Measurements from ENCODE around the gene P4HA2.
A peak's percentile ranks its signal among the peaks of the same experiment; 100 is the strongest.

Gene P4HA2

DNA sequence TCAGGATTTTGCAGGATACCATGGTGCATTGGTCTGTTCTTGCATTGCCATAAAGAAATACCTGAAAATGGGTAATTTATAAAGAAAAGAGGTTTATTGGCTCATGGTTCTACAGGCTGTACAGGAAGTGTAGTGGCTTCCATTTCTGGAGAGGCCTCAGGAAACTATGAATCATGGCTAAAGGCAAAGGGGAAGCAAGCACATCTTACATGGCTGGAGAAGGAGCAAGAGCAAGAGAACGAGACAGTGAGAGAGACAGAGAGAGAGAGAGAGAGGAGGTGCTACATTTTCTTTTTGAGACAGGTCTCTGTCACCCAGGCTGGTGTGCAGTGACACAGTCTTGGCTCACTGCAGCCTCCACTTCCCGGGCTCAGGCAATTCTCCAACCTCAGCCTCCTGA is 43.9 kb downstream of the P4HA2 start:
- no peaks in the 10 kb centered on the region for H3K27me3 ChIP-seq (replicated peaks; ENCODE audit: control insufficient read depth, insufficient read depth, low read length)
- no peak overlapping the region for H3K4me3 ChIP-seq (replicated peaks; ENCODE audit: low read depth, low read length)
- no peaks in the 10 kb centered on the region for H3K36me3 ChIP-seq (ENCODE audit: control insufficient read depth, insufficient read depth, low read length)
- TF ChIP-seq, protein P1, sequence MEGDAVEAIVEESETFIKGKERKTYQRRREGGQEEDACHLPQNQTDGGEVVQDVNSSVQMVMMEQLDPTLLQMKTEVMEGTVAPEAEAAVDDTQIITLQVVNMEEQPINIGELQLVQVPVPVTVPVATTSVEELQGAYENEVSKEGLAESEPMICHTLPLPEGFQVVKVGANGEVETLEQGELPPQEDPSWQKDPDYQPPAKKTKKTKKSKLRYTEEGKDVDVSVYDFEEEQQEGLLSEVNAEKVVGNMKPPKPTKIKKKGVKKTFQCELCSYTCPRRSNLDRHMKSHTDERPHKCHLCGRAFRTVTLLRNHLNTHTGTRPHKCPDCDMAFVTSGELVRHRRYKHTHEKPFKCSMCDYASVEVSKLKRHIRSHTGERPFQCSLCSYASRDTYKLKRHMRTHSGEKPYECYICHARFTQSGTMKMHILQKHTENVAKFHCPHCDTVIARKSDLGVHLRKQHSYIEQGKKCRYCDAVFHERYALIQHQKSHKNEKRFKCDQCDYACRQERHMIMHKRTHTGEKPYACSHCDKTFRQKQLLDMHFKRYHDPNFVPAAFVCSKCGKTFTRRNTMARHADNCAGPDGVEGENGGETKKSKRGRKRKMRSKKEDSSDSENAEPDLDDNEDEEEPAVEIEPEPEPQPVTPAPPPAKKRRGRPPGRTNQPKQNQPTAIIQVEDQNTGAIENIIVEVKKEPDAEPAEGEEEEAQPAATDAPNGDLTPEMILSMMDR (IDR thresholded peaks at IDR 0.05; ENCODE audit: insufficient read depth, low read length, poor library complexity, severe bottlenecking): no peak
- no peak for DNase-seq (ENCODE audit: extremely low read depth, insufficient read length)

DNA sequence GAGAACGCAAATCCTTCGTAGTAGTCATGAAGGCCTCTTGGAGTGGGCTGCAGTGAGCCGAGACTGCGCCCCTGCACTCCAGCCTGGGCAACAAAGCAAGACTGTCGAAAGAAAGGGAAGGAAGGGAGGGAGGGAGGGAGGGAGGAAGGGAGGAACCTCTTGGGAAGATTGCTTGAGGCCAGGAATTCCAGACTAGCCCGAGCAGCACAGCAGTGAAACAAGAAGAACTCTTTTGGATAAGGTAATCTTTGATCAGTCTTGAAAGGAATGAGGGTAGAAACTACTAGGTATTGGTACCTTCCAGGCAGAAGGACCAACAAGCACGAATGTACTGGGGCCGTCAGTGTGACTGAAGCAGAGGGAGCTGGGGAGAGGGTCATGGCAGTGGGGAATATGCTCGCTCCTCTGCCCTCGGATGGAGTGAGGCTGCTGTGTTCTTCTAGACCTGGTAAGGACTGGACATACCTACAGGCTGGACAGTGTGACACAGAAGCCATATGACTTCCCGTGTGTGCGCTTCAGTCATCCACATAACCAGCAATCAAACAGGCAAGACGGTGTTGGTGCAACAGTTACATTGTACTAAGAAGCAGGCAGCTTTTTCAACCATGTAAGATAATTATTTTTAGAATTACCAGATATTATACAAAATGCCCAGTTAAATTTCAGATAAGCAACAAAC is 45.2 kb downstream of the P4HA2 start:
- no peak overlapping the region for H3K4me3 ChIP-seq (replicated peaks; ENCODE audit: low read depth, low read length)
- no peak for DNase-seq (ENCODE audit: extremely low read depth, insufficient read length)
- TF ChIP-seq, protein P1 (IDR thresholded peaks at IDR 0.05; ENCODE audit: insufficient read depth, low read length, poor library complexity, severe bottlenecking): no peak
- no peaks in the 10 kb centered on the region for H3K36me3 ChIP-seq (ENCODE audit: control insufficient read depth, insufficient read depth, low read length)
- H3K27me3 ChIP-seq (replicated peaks; ENCODE audit: control insufficient read depth, insufficient read depth, low read length): no peaks in the 10 kb centered on the region

DNA sequence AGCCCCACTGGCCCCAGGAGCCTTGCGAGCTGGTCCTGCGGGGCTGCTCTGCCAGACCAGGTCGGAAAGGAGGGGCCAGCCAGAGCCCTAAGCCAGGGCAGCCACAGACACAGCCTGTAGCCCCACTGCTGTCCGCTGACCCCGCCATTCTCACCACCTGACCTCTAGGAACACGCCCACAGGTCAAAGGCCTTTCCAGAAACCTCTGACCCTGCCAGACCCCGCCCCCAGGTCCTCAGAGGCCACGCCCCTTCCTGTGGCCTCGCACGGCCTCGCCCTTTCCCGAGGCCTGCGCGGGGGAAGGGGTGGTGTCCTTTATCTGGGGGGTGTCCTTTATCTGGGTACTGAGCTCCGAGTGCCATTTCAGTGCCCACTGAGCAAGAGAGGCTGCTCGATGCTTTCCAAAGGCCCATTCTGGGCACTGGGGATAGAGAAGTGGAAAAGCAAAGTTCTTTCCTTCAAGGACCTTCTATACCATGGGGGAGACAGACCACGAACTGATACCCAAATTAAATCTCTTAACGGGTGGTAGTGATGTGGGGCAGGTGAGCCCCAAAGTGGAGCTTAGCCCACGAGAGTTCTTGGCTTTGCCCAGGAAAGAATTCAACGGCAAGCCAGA is 46.5 kb downstream of the P4HA2 start:
- Histone ChIP-seq H3K4me3 (replicated peaks; ENCODE audit: low read depth, low read length) (no peak overlapping the region), H3K27me3 (replicated peaks; ENCODE audit: control insufficient read depth, insufficient read depth, low read length) (no peaks in the 10 kb centered on the region), H3K36me3 (ENCODE audit: control insufficient read depth, insufficient read depth, low read length) (no peaks in the 10 kb centered on the region)
- no peak for DNase-seq (ENCODE audit: extremely low read depth, insufficient read length)
- TF ChIP-seq, protein P1 (IDR thresholded peaks at IDR 0.05; ENCODE audit: insufficient read depth, low read length, poor library complexity, severe bottlenecking): no peak

DNA sequence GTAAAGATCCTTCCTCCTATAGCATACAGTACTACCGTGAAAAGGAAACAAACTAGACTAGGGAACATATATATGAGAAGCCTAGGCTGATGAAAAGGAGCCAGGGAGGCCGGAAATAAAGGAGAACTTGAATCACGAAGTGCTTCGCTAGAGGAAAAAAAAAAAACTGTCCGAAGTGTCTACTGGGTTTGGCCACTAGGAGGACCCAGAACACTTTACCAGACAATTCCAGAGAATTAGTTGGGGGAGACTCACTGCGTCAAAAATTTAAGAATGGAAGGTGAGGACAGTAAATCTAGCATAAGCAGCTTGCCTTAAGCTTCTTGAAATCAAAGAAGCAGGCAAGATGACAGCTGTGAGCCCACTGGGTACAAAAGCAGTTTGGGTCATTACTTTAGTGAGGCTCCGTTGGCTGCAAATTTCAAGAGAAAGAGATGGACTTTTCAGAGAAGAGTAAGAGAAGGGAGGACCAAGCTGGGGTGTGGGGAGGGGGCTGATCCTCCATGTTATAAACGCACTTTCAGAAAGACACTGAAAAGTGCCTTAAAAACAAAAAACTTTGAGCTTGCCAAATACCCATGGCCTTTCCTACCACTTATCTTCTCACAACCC is 47.4 kb downstream of the P4HA2 start:
- TF ChIP-seq, protein P1 (IDR thresholded peaks at IDR 0.05; ENCODE audit: insufficient read depth, low read length, poor library complexity, severe bottlenecking): peak; percentile 73
- no peak for DNase-seq (ENCODE audit: extremely low read depth, insufficient read length)
- H3K27me3 ChIP-seq (replicated peaks; ENCODE audit: control insufficient read depth, insufficient read depth, low read length): no peaks in the 10 kb centered on the region
- no peaks in the 10 kb centered on the region for H3K36me3 ChIP-seq (ENCODE audit: control insufficient read depth, insufficient read depth, low read length)
- H3K4me3 ChIP-seq (replicated peaks; ENCODE audit: low read depth, low read length): no peak overlapping the region

DNA sequence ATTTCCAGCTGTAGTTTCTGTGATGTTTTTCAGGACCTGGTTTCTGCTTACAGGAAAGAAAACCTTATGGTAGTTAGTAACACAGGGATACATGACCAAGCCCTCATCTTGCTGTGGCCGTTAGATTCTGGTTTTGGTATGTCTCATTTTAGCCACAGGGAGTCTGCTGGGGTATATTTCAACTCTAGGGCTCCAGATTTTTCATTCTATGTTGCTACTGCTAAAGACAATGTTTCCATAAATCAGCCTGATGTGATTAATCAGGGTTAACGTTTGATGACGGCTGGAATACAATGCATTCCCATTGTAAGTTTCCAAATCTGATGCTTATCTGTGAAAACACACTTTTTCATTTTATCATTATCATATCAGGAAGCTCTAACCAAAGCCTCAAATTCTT is 48.2 kb downstream of the P4HA2 start:
- H3K36me3 ChIP-seq (ENCODE audit: control insufficient read depth, insufficient read depth, low read length): no peaks in the 10 kb centered on the region
- no peak for DNase-seq (ENCODE audit: extremely low read depth, insufficient read length)
- H3K4me3 ChIP-seq (replicated peaks; ENCODE audit: low read depth, low read length): no peak overlapping the region
- TF ChIP-seq, protein P1 (IDR thresholded peaks at IDR 0.05; ENCODE audit: insufficient read depth, low read length, poor library complexity, severe bottlenecking): no peak
- no peaks in the 10 kb centered on the region for H3K27me3 ChIP-seq (replicated peaks; ENCODE audit: control insufficient read depth, insufficient read depth, low read length)

All from GM06990 (cell line).